ENCODE results near the gene OR2H2. TPM values are rescaled to one million over a fixed set of nuclear protein-coding genes. Genes with fewer than 3 reads are reported as not detected.

OR2H2 gene
- total RNA-seq, 1 experiment from 2014 or later: not detected

DNA sequence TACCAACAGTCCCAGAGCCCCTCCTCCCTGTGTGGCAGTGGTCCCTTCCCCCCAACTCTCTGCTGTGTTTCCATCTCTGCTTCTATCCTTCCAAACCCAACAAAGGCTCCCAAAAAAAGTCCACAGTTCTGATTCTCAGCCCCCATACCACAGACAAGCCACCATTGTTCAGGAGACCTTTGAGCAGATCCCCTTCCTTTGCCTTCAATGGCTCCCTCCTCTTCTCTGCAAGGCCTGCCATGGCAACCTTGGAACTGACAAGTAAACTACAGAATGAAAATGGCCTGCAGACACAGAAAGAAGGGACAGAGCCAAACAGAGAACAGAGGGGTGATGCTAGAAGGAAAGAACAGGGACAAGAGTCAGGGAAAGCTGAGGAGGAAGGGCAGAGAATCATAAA is 23.2 kb downstream of the OR2H2 start:
- BruUV-seq (replicated peaks): no TSS peak
- Mint-ChIP-seq H3K27ac (ENCODE audit: unreplicated experiment) (no peak overlapping the region), H3K4me1 (ENCODE audit: low read depth, unreplicated experiment) (no peaks in the 10 kb centered on the region), H3K36me3 (ENCODE audit: insufficient read depth, unreplicated experiment) (peaks cover 6% of the 10 kb centered on the region), H3K4me3 (ENCODE audit: low read depth, unreplicated experiment) (no peak overlapping the region), H3K27me3 (ENCODE audit: unreplicated experiment) (no peaks in the 10 kb centered on the region), H3K9me3 (ENCODE audit: low read depth, unreplicated experiment) (no peaks in the 10 kb centered on the region)
- DNase-seq: no peak
- intact Hi-C loops (cut with micrococcal nuclease; ENCODE audit: unreplicated experiment): no loop called here
- TF ChIP-seq CTCF (IDR thresholded peaks at IDR 0.05; ENCODE audit: unreplicated experiment): no peak
- CTCF ChIA-PET: no interaction called here

- peaks cover 6% of the 10 kb centered on the region for H3K36me3 Mint-ChIP-seq (ENCODE audit: insufficient read depth, unreplicated experiment)
- BruUV-seq (replicated peaks): no TSS peak
- no peaks in the 10 kb centered on the region for H3K9me3 Mint-ChIP-seq (ENCODE audit: low read depth, unreplicated experiment)
- intact Hi-C loops (cut with micrococcal nuclease; ENCODE audit: unreplicated experiment): no loop called here
- H3K27me3 Mint-ChIP-seq (ENCODE audit: unreplicated experiment): no peaks in the 10 kb centered on the region
- no peak overlapping the region for H3K27ac Mint-ChIP-seq (ENCODE audit: unreplicated experiment)
- DNase-seq: no peak
- CTCF ChIA-PET: no interaction called here
- no peaks in the 10 kb centered on the region for H3K4me1 Mint-ChIP-seq (ENCODE audit: low read depth, unreplicated experiment)
- no peak overlapping the region for H3K4me3 Mint-ChIP-seq (ENCODE audit: low read depth, unreplicated experiment)
- no peak for TF ChIP-seq CTCF (IDR thresholded peaks at IDR 0.05; ENCODE audit: unreplicated experiment)
These were observed 25.6 kb downstream of the OR2H2 start for GRCh38 chr6:29610540-29610939.

- intact Hi-C loops (cut with micrococcal nuclease; ENCODE audit: unreplicated experiment): no loop called here
- no peak for DNase-seq
- Mint-ChIP-seq H3K36me3 (ENCODE audit: insufficient read depth, unreplicated experiment) (peaks cover 6% of the 10 kb centered on the region), H3K4me1 (ENCODE audit: low read depth, unreplicated experiment) (no peaks in the 10 kb centered on the region), H3K27me3 (ENCODE audit: unreplicated experiment) (no peaks in the 10 kb centered on the region), H3K27ac (ENCODE audit: unreplicated experiment) (no peak overlapping the region), H3K4me3 (ENCODE audit: low read depth, unreplicated experiment) (no peak overlapping the region), H3K9me3 (ENCODE audit: low read depth, unreplicated experiment) (no peaks in the 10 kb centered on the region)
- CTCF ChIA-PET: no interaction called here
- BruUV-seq (replicated peaks): no TSS peak
- TF ChIP-seq CTCF (IDR thresholded peaks at IDR 0.05; ENCODE audit: unreplicated experiment): no peak
These were observed 26.5 kb downstream of the OR2H2 start for GRCh38 chr6:29611426-29611825.

DNA sequence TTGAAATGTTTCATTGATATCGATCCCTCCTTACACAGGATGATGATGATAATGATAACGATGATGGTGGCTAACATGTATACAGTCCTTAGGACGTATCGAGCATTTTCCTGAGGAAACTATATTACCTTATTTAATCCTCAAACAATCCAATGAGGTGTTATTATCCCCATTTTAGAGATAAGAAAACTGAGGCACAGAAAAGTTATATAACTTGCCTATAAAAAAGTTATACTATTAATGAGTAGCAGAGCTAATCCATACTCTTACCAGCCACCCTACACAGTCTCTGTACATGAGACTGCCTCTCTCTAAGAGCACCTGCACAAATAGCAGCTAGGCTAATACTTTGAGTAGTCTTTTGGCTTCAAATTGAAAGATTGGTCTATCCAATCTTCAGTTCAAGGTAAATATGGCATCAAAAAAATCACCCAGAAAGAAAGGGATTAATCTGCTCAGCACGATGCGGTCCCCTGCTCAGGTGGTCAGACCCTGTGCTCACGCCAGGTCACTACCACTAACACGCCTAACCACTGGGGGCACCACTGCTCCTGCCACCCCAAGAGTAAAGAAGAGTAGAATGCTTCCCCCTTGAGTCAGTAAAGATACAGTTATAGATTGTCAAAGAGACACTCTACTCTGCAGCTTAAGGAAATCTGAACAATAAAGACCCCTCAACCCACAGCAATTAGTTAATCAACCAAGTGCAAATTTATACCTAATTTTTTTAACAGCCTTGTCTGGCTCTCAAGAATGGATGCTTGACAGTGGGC is 33.0 kb downstream of the OR2H2 start:
- no peaks in the 10 kb centered on the region for H3K27me3 Mint-ChIP-seq (ENCODE audit: unreplicated experiment)
- H3K36me3 Mint-ChIP-seq (ENCODE audit: insufficient read depth, unreplicated experiment): peaks cover 9% of the 10 kb centered on the region
- H3K4me1 Mint-ChIP-seq (ENCODE audit: low read depth, unreplicated experiment): no peaks in the 10 kb centered on the region
- H3K4me3 Mint-ChIP-seq (ENCODE audit: low read depth, unreplicated experiment): no peak overlapping the region
- intact Hi-C loops (cut with micrococcal nuclease; ENCODE audit: unreplicated experiment): no loop called here
- CTCF ChIA-PET: no interaction called here
- H3K27ac Mint-ChIP-seq (ENCODE audit: unreplicated experiment): no peak overlapping the region
- no peaks in the 10 kb centered on the region for H3K9me3 Mint-ChIP-seq (ENCODE audit: low read depth, unreplicated experiment)
- TF ChIP-seq CTCF (IDR thresholded peaks at IDR 0.05; ENCODE audit: unreplicated experiment): no peak
- no peak for DNase-seq
- BruUV-seq (replicated peaks): no TSS peak
